K562 (cell line): Measurements from ENCODE around the gene STT3B. TPM values are rescaled to one million over a fixed set of nuclear protein-coding genes. Genes with fewer than 3 reads are reported as not detected.
A peak's percentile ranks its signal among the peaks of the same experiment; 100 is the strongest.

Experiments used
- ADNP ChIP-seq: fragments of 200-800 bp; sonication (Bioruptor generic); IDR thresholded peaks from 2 replicates; pipeline ENCODE4 v1.6.1; 2016; ENCODE audit warnings: missing genetic modification characterization, missing compliant biosample characterization
- ELK3 ChIP-seq: fragments of 450-650 bp; formaldehyde crosslinking; IDR thresholded peaks from 2 replicates; pipeline ENCODE4 v1.4.0; 2020; ENCODE audit warnings: mild to moderate bottlenecking
- EP300 ChIP-seq: IDR thresholded peaks from 2 replicates; pipeline ENCODE4 v1.6.1; 2012; ENCODE audit warnings: low read length, improper control_type of control experiment
- ETV1 ChIP-seq: fragments of 450-650 bp; conservative IDR thresholded peaks from 2 replicates; pipeline ENCODE4 v1.6.1; 2016; ENCODE audit warnings: missing genetic modification characterization, control low read depth, low read depth, missing compliant biosample characterization
- HIVEP1 ChIP-seq: fragments of 250-450 bp; sonication (Bioruptor Pico); IDR thresholded peaks from 2 replicates; pipeline ENCODE4 v1.4.0; 2020; ENCODE audit warnings: mild to moderate bottlenecking
- KLF6 ChIP-seq: fragments of 250-450 bp; sonication (Bioruptor Pico); IDR thresholded peaks from 2 replicates; pipeline ENCODE4 v1.4.0; 2020; ENCODE audit warnings: mild to moderate bottlenecking, moderate library complexity, borderline replicate concordance
- LCOR ChIP-seq: sonication (generic); formaldehyde crosslinking; IDR thresholded peaks from 2 replicates; pipeline ENCODE4 v1.8.0; 2022; ENCODE audit warnings: mild to moderate bottlenecking, missing genetic modification reagents
- MEIS2 ChIP-seq: fragments of 450-650 bp; IDR thresholded peaks from 2 replicates; pipeline ENCODE4 v1.6.1; 2014; ENCODE audit warnings: mild to moderate bottlenecking; ENCODE audit not compliant: partially characterized antibody
- NFXL1 ChIP-seq: fragments of 450-650 bp; formaldehyde crosslinking; IDR thresholded peaks from 2 replicates; pipeline ENCODE4 v1.4.0; 2021; ENCODE audit warnings: mild to moderate bottlenecking
- PHTF2 ChIP-seq: fragments of 250-450 bp; sonication (Bioruptor Pico); IDR thresholded peaks from 2 replicates; pipeline ENCODE4 v1.5.0; 2021; ENCODE audit warnings: mild to moderate bottlenecking
- POLR3A ChIP-seq: IDR thresholded peaks from 2 replicates; pipeline ENCODE4 v1.6.1; 2011; ENCODE audit warnings: borderline replicate concordance, mild to moderate bottlenecking, moderate library complexity; ENCODE audit not compliant: insufficient read length, insufficient read depth; ENCODE audit errors: extremely low read depth
- ZNF134 ChIP-seq: fragments of 250-450 bp; sonication (Bioruptor Pico); conservative IDR thresholded peaks from 2 replicates; pipeline ENCODE4 v1.4.0; 2020
- ZNF174 ChIP-seq: fragments of 250-450 bp; sonication (Bioruptor Pico); IDR thresholded peaks from 2 replicates; pipeline ENCODE4 v1.4.0; 2020; ENCODE audit warnings: mild to moderate bottlenecking
- ZNF584 ChIP-seq: fragments of 200-800 bp; sonication (Bioruptor generic); IDR thresholded peaks from 2 replicates; pipeline ENCODE4 v1.6.1; 2016; ENCODE audit warnings: low read depth, mild to moderate bottlenecking, missing genetic modification characterization, missing compliant biosample characterization
- polyA plus RNA-seq, 8 experiments: library from polyadenylated mRNA; depleted of rRNA in 4 of 8; stranded (reverse) in 5 of 8; unstranded in 3 of 8; fragments of >200 nt; fragmentation: Nextera tagmentation in 2 of 8; fragmentation: Illumina TruSeq in 1 of 8; extraction: Ambion mirVana in 2 of 8; extraction: Trizol in 1 of 8; gene quantifications; 2 replicates each; pipeline versions ENCODE4 v1.2.1 to v1.2.3, GENCODE V29; 2011 to 2014; ENCODE audit warnings: inconsistent platforms in 1 of 8, missing spikeins in 1 of 8
- total RNA-seq, 7 experiments: library from RNA; depleted of rRNA in 6 of 7; stranded (reverse); fragments of >200 nt in 6 of 7; fragmentation: Illumina TruSeq in 2 of 7; extraction: Trizol in 2 of 7; gene quantifications; 2 replicates each; pipeline versions ENCODE4 v1.2.1 to v1.2.3, GENCODE V29; 2011 to 2021; ENCODE audit warnings: low replicate concordance in 1 of 7
- TF ChIP-seq, protein P1 (sequence below): IDR thresholded peaks from 2 replicates; pipeline ENCODE4 v1.6.1; 2014; ENCODE audit warnings: antibody characterized with exemption
- TF ChIP-seq, protein P2 (sequence below), 2 experiments: fragments of 150-350 bp in 1 of 2; IDR thresholded peaks; 2 replicates each; pipeline ENCODE4 v1.6.1; 2012 to 2016; ENCODE audit warnings: low read depth in 2 of 2, low read length in 2 of 2, mild to moderate bottlenecking in 1 of 2, moderate library complexity in 1 of 2
- TF ChIP-seq, protein P3 (sequence below): fragments of 450-650 bp; formaldehyde crosslinking; IDR thresholded peaks from 2 replicates; pipeline ENCODE4 v1.4.0; 2020; ENCODE audit warnings: mild to moderate bottlenecking, moderate library complexity
- TF ChIP-seq, protein P4 (sequence below): fragments of 250-450 bp; sonication (Bioruptor Pico); IDR thresholded peaks from 2 replicates; pipeline ENCODE4 v1.8.0; 2022; ENCODE audit warnings: inconsistent platforms

STT3B gene
- total and polyA plus RNA-seq, 9 of the 15 experiments (the other 6 are each of a cell fraction or from before 2014, with no cell fraction given) = 22.4 to 147 (median 100) TPM

- TF ChIP-seq POLR3A = no peak
- TF ChIP-seq KLF6 = 0 out of 2 replicates have a peak, but pooled peaks have one; percentile 30
- TF ChIP-seq ELK3 (CRISPR knock-in tag) = 0 out of 2 replicates have a peak, but pooled peaks have one; percentile 48
- TF ChIP-seq, protein P1, sequence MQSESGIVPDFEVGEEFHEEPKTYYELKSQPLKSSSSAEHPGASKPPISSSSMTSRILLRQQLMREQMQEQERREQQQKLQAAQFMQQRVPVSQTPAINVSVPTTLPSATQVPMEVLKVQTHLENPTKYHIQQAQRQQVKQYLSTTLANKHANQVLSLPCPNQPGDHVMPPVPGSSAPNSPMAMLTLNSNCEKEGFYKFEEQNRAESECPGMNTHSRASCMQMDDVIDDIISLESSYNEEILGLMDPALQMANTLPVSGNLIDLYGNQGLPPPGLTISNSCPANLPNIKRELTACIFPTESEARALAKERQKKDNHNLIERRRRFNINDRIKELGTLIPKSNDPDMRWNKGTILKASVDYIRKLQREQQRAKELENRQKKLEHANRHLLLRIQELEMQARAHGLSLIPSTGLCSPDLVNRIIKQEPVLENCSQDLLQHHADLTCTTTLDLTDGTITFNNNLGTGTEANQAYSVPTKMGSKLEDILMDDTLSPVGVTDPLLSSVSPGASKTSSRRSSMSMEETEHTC = peak; percentile 89
- TF ChIP-seq MEIS2 = peak; percentile 75
- 0 out of 2 replicates have a peak, but pooled peaks have one; percentile 22 for TF ChIP-seq ETV1 (tag)
- TF ChIP-seq NFXL1 (CRISPR knock-in tag) = no peak
- peak; percentile 97 for TF ChIP-seq EP300
- no peak for TF ChIP-seq PHTF2
- no peak for TF ChIP-seq HIVEP1 (CRISPR knock-in tag)
- TF ChIP-seq LCOR (CRISPR knock-in tag) = no peak
- TF ChIP-seq ADNP = peak; percentile 88
- TF ChIP-seq ZNF134 (CRISPR knock-in tag) = 0 out of 2 replicates have a peak, but pooled peaks have one; percentile 40
- TF ChIP-seq ZNF584 (CRISPR knock-in tag) = peak; percentile 67; the same call in 1 of the 2 replicates
- TF ChIP-seq, protein P2, sequence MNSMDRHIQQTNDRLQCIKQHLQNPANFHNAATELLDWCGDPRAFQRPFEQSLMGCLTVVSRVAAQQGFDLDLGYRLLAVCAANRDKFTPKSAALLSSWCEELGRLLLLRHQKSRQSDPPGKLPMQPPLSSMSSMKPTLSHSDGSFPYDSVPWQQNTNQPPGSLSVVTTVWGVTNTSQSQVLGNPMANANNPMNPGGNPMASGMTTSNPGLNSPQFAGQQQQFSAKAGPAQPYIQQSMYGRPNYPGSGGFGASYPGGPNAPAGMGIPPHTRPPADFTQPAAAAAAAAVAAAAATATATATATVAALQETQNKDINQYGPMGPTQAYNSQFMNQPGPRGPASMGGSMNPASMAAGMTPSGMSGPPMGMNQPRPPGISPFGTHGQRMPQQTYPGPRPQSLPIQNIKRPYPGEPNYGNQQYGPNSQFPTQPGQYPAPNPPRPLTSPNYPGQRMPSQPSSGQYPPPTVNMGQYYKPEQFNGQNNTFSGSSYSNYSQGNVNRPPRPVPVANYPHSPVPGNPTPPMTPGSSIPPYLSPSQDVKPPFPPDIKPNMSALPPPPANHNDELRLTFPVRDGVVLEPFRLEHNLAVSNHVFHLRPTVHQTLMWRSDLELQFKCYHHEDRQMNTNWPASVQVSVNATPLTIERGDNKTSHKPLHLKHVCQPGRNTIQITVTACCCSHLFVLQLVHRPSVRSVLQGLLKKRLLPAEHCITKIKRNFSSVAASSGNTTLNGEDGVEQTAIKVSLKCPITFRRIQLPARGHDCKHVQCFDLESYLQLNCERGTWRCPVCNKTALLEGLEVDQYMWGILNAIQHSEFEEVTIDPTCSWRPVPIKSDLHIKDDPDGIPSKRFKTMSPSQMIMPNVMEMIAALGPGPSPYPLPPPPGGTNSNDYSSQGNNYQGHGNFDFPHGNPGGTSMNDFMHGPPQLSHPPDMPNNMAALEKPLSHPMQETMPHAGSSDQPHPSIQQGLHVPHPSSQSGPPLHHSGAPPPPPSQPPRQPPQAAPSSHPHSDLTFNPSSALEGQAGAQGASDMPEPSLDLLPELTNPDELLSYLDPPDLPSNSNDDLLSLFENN (IDR thresholded peaks at IDR 0.05; ENCODE audit: low read depth in 2 of 2, low read length in 2 of 2) = peak in 1 of 2 experiments; percentile 95; a peak in 2 of 4 replicates
- TF ChIP-seq, protein P3, sequence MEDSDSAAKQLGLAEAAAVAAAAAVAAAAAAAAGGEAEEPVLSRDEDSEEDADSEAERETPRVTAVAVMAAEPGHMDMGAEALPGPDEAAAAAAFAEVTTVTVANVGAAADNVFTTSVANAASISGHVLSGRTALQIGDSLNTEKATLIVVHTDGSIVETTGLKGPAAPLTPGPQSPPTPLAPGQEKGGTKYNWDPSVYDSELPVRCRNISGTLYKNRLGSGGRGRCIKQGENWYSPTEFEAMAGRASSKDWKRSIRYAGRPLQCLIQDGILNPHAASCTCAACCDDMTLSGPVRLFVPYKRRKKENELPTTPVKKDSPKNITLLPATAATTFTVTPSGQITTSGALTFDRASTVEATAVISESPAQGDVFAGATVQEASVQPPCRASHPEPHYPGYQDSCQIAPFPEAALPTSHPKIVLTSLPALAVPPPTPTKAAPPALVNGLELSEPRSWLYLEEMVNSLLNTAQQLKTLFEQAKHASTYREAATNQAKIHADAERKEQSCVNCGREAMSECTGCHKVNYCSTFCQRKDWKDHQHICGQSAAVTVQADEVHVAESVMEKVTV = 0 out of 2 replicates have a peak, but pooled peaks have one; percentile 34
- TF ChIP-seq, protein P4, sequence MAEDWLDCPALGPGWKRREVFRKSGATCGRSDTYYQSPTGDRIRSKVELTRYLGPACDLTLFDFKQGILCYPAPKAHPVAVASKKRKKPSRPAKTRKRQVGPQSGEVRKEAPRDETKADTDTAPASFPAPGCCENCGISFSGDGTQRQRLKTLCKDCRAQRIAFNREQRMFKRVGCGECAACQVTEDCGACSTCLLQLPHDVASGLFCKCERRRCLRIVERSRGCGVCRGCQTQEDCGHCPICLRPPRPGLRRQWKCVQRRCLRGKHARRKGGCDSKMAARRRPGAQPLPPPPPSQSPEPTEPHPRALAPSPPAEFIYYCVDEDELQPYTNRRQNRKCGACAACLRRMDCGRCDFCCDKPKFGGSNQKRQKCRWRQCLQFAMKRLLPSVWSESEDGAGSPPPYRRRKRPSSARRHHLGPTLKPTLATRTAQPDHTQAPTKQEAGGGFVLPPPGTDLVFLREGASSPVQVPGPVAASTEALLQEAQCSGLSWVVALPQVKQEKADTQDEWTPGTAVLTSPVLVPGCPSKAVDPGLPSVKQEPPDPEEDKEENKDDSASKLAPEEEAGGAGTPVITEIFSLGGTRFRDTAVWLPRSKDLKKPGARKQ (CRISPR knock-in tag) = no peak
- TF ChIP-seq ZNF174 (CRISPR knock-in tag) = peak; percentile 77; the same call in 1 of the 2 replicates
Measured at GRCh38 chr3:31491660-31492059, 41.1 kb upstream of the STT3B start (continued).
